Measurements from ENCODE around the gene EEF1G.

EEF1G gene

DNA sequence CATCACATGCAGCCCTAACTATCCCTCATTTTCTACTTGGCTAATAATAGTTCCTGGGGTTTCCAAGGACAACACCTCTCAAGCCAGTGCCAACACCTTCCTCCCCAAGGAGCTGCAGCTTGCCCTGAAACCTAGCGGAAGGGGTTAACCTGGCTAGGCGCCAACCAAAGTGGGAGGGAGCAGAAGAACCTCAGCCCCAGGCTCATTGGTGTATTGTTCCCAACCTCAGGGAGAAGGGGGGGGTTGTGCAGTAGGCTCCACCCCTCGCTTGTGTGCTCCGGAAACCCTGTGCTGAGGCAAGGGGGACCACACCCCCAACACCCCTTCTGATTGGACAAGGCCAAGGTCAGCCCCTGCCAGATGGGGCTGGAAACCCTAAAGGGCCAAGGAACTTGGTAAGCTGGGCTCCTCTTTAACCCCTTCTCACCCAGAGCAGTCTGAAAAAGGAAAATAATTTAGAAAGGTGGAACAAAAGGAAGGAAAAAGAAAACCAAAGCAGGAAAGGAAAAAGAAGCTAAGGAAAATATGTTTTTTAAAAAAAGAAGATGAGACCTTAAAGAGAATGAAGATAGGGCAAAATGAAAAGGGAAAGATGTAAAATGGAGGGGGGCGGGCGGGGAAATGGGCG lies 25.5 kb upstream of the EEF1G start (continued):
- TF ChIP-seq, protein P1, sequence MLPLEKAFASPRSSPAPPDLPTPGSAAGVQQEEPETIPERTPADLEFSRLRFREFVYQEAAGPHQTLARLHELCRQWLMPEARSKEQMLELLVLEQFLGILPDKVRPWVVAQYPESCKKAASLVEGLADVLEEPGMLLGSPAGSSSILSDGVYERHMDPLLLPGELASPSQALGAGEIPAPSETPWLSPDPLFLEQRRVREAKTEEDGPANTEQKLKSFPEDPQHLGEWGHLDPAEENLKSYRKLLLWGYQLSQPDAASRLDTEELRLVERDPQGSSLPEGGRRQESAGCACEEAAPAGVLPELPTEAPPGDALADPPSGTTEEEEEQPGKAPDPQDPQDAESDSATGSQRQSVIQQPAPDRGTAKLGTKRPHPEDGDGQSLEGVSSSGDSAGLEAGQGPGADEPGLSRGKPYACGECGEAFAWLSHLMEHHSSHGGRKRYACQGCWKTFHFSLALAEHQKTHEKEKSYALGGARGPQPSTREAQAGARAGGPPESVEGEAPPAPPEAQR (tag by site-specific recombination; IDR thresholded peaks at IDR 0.05): no peak
- TF ChIP-seq ZNF76 (tag by site-specific recombination; IDR thresholded peaks at IDR 0.05; ENCODE audit: borderline replicate concordance, low read depth) (no peak), ZBTB20 (tag by site-specific recombination; IDR thresholded peaks at IDR 0.05) (no peak), ZNF48 (tag by site-specific recombination; IDR thresholded peaks at IDR 0.05) (no peak), ZSCAN23 (tag by site-specific recombination; IDR thresholded peaks at IDR 0.05) (no peak), ZNF596 (tag by site-specific recombination; IDR thresholded peaks at IDR 0.05) (no peak), ZNF830 (tag by site-specific recombination; IDR thresholded peaks at IDR 0.05; ENCODE audit: low read depth) (no peak), OVOL3 (tag by site-specific recombination; IDR thresholded peaks at IDR 0.05) (no peak), ZNF792 (tag by site-specific recombination; IDR thresholded peaks at IDR 0.05) (no peak), ZNF624 (tag by site-specific recombination; IDR thresholded peaks at IDR 0.05) (no peak), ZNF747 (tag by site-specific recombination; IDR thresholded peaks at IDR 0.05) (no peak), GLIS1 (tag by site-specific recombination; IDR thresholded peaks at IDR 0.05) (0 out of 2 replicates have a peak, but pooled peaks have one; percentile 7), ZNF341 (tag by site-specific recombination; IDR thresholded peaks at IDR 0.05; ENCODE audit: low read depth) (no peak), ZNF529 (tag by site-specific recombination; IDR thresholded peaks at IDR 0.05; ENCODE audit: insufficient replicate concordance) (no peak), ZNF707 (tag by site-specific recombination; IDR thresholded peaks at IDR 0.05) (no peak), ZNF155 (tag by site-specific recombination; IDR thresholded peaks at IDR 0.05) (no peak), ZNF658 (tag by site-specific recombination; IDR thresholded peaks at IDR 0.05) (no peak), ZNF561 (tag by site-specific recombination; IDR thresholded peaks at IDR 0.05; ENCODE audit: borderline replicate concordance) (no peak), ZNF24 (tag by site-specific recombination; IDR thresholded peaks at IDR 0.05) (no peak), ZNF473 (tag by site-specific recombination; IDR thresholded peaks at IDR 0.05) (no peak), ZNF654 (tag by site-specific recombination; IDR thresholded peaks at IDR 0.05; ENCODE audit: low read depth) (no peak), ZBTB21 (tag by site-specific recombination; IDR thresholded peaks at IDR 0.05) (no peak), REPIN1 (tag by site-specific recombination; IDR thresholded peaks at IDR 0.05; ENCODE audit: low read depth) (no peak), KLF8 (tag by site-specific recombination; IDR thresholded peaks at IDR 0.05) (peak; percentile 84), ZFP41 (tag by site-specific recombination; IDR thresholded peaks at IDR 0.05; ENCODE audit: borderline replicate concordance) (no peak), ZNF211 (tag by site-specific recombination; IDR thresholded peaks at IDR 0.05; ENCODE audit: low read depth) (no peak), ZNF354C (tag by site-specific recombination; IDR thresholded peaks at IDR 0.05; ENCODE audit: borderline replicate concordance, low read depth) (no peak), ZNF670 (tag by site-specific recombination; IDR thresholded peaks at IDR 0.05; ENCODE audit: low read depth) (no peak), ZEB2 (tag by site-specific recombination; IDR thresholded peaks at IDR 0.05) (peak; percentile 38)
- TF ChIP-seq, protein P2, sequence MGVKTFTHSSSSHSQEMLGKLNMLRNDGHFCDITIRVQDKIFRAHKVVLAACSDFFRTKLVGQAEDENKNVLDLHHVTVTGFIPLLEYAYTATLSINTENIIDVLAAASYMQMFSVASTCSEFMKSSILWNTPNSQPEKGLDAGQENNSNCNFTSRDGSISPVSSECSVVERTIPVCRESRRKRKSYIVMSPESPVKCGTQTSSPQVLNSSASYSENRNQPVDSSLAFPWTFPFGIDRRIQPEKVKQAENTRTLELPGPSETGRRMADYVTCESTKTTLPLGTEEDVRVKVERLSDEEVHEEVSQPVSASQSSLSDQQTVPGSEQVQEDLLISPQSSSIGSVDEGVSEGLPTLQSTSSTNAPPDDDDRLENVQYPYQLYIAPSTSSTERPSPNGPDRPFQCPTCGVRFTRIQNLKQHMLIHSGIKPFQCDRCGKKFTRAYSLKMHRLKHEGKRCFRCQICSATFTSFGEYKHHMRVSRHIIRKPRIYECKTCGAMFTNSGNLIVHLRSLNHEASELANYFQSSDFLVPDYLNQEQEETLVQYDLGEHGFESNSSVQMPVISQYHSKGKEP (tag by site-specific recombination; IDR thresholded peaks at IDR 0.05): no peak
- TF ChIP-seq, protein P3, sequence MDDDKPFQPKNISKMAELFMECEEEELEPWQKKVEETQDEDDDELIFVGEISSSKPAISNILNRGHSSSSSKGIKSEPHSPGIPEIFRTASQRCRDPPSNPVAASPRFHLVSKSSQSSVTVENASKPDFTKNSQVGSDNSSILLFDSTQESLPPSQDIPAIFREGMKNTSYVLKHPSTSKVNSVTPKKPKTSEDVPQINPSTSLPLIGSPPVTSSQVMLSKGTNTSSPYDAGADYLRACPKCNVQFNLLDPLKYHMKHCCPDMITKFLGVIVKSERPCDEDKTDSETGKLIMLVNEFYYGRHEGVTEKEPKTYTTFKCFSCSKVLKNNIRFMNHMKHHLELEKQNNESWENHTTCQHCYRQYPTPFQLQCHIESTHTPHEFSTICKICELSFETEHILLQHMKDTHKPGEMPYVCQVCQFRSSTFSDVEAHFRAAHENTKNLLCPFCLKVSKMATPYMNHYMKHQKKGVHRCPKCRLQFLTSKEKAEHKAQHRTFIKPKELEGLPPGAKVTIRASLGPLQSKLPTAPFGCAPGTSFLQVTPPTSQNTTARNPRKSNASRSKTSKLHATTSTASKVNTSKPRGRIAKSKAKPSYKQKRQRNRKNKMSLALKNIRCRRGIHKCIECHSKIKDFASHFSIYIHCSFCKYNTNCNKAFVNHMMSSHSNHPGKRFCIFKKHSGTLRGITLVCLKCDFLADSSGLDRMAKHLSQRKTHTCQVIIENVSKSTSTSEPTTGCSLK (tag by site-specific recombination; IDR thresholded peaks at IDR 0.05): no peak
- TF ChIP-seq, protein P4, sequence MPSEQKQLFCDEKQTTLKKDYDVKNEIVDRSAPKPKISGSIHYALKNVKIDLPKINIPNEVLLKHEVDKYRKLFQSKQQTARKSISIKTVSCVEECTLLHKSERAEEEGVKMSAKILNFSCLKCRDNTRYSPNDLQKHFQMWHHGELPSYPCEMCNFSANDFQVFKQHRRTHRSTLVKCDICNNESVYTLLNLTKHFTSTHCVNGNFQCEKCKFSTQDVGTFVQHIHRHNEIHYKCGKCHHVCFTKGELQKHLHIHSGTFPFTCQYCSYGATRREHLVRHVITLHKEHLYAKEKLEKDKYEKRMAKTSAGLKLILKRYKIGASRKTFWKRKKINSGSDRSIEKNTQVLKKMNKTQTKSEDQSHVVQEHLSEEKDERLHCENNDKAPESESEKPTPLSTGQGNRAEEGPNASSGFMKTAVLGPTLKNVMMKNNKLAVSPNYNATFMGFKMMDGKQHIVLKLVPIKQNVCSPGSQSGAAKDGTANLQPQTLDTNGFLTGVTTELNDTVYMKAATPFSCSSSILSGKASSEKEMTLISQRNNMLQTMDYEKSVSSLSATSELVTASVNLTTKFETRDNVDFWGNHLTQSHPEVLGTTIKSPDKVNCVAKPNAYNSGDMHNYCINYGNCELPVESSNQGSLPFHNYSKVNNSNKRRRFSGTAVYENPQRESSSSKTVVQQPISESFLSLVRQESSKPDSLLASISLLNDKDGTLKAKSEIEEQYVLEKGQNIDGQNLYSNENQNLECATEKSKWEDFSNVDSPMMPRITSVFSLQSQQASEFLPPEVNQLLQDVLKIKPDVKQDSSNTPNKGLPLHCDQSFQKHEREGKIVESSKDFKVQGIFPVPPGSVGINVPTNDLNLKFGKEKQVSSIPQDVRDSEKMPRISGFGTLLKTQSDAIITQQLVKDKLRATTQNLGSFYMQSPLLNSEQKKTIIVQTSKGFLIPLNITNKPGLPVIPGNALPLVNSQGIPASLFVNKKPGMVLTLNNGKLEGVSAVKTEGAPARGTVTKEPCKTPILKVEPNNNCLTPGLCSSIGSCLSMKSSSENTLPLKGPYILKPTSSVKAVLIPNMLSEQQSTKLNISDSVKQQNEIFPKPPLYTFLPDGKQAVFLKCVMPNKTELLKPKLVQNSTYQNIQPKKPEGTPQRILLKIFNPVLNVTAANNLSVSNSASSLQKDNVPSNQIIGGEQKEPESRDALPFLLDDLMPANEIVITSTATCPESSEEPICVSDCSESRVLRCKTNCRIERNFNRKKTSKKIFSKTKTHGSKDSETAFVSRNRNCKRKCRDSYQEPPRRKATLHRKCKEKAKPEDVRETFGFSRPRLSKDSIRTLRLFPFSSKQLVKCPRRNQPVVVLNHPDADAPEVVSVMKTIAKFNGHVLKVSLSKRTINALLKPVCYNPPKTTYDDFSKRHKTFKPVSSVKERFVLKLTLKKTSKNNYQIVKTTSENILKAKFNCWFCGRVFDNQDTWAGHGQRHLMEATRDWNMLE (tag by site-specific recombination; conservative IDR thresholded peaks at IDR 0.05; ENCODE audit: low read depth): peak; percentile 52
